Activated CD4-positive, alpha-beta T cell treated with anti-CD3 and anti-CD28 coated beads, Interleukin-2, amount 10 ng/mL, durations not matched to agents 24 days and 14 days (primary cell): Measurements from ENCODE around the gene DNAAF5. TPM values are rescaled to one million over a fixed set of nuclear protein-coding genes. Genes with fewer than 3 reads are reported as not detected.

ENCODE experiments used
- DNase-seq: peaks from one replicate; pipeline ENCODE4 v3.0.0; 2022
- H3K27ac Mint-ChIP-seq: one replicate; pipeline ENCODE4 v1.8.0; 2022; ENCODE audit warnings: mild to moderate bottlenecking, mixed read lengths
- H3K27me3 Mint-ChIP-seq: one replicate; pipeline ENCODE4 v1.8.0; 2022; ENCODE audit warnings: mixed read lengths
- H3K36me3 Mint-ChIP-seq: one replicate; pipeline ENCODE4 v1.8.0; 2022; ENCODE audit warnings: low read depth, mild to moderate bottlenecking, mixed read lengths
- H3K4me1 Mint-ChIP-seq: one replicate; pipeline ENCODE4 v1.8.0; 2021; ENCODE audit warnings: mixed read lengths
- H3K4me3 Mint-ChIP-seq: one replicate; pipeline ENCODE4 v1.8.0; 2022; ENCODE audit warnings: mild to moderate bottlenecking, moderate library complexity, mixed read lengths
- H3K9me3 Mint-ChIP-seq: one replicate; pipeline ENCODE4 v1.8.0; 2021; ENCODE audit warnings: mixed read lengths
- intact Hi-C: fragments of 100-400 bp; cut with micrococcal nuclease; formaldehyde crosslinking; loops from one replicate; pipeline ENCODE4 v1.15.1; 2023
- total RNA-seq: library from RNA; stranded (reverse); gene quantifications from 2 replicates; pipeline ENCODE4 v1.2.3, GENCODE V29; 2022

The DNAAF5 gene
- total RNA-seq, 1 donor from 2014 or later, result 50.6 TPM

GRCh38 chr7:696812-697551 lies 29.5 kb upstream of the DNAAF5 start:
- H3K27me3 Mint-ChIP-seq, result no peaks in the 10 kb centered on the region
- H3K4me3 Mint-ChIP-seq, result no peak overlapping the region
- H3K27ac Mint-ChIP-seq, result no peak overlapping the region
- no peaks in the 10 kb centered on the region for H3K4me1 Mint-ChIP-seq
- no peak for DNase-seq
- H3K36me3 Mint-ChIP-seq, result peaks cover 16% of the 10 kb centered on the region
- H3K9me3 Mint-ChIP-seq, result peaks cover 8% of the 10 kb centered on the region
- intact Hi-C loops, result no loop called here

GRCh38 chr7:698515-699475 lies 27.7 kb upstream of the DNAAF5 start:
- Mint-ChIP-seq H3K4me3 (no peak overlapping the region), H3K36me3 (peaks cover 18% of the 10 kb centered on the region), H3K4me1 (no peaks in the 10 kb centered on the region), H3K9me3 (peaks cover 12% of the 10 kb centered on the region), H3K27ac (no peak overlapping the region), H3K27me3 (no peaks in the 10 kb centered on the region)
- intact Hi-C loops, result no loop called here
- no peak for DNase-seq

- H3K27me3 Mint-ChIP-seq, result no peaks in the 10 kb centered on the region
- H3K4me1 Mint-ChIP-seq, result no peaks in the 10 kb centered on the region
Measured at GRCh38 chr7:699476-700170, 26.9 kb upstream of the DNAAF5 start.

GRCh38 chr7:701086-701671 lies 25.3 kb upstream of the DNAAF5 start:
- peaks cover 20% of the 10 kb centered on the region for H3K36me3 Mint-ChIP-seq
- DNase-seq, result no peak
- H3K27ac Mint-ChIP-seq, result no peak overlapping the region
- peaks cover 12% of the 10 kb centered on the region for H3K9me3 Mint-ChIP-seq
- intact Hi-C loops, result no loop called here
- no peak overlapping the region for H3K4me3 Mint-ChIP-seq
- no peaks in the 10 kb centered on the region for H3K27me3 Mint-ChIP-seq
- no peaks in the 10 kb centered on the region for H3K4me1 Mint-ChIP-seq

More at GRCh38 chr7:699476-700170, 26.9 kb upstream of the DNAAF5 start:
- no peak for DNase-seq
- Mint-ChIP-seq H3K9me3 (peaks cover 12% of the 10 kb centered on the region), H3K36me3 (peaks cover 20% of the 10 kb centered on the region), H3K4me3 (no peak overlapping the region), H3K27ac (no peak overlapping the region)
- intact Hi-C loops, result no loop called here

- no peak for DNase-seq
- Mint-ChIP-seq H3K36me3 (peaks cover 23% of the 10 kb centered on the region), H3K27ac (no peak overlapping the region), H3K4me1 (no peaks in the 10 kb centered on the region), H3K27me3 (no peaks in the 10 kb centered on the region), H3K4me3 (no peak overlapping the region), H3K9me3 (peaks cover 12% of the 10 kb centered on the region)
- intact Hi-C loops, result no loop called here
Measured at GRCh38 chr7:703049-703448, 23.4 kb upstream of the DNAAF5 start.

GRCh38 chr7:706721-707120 lies 19.8 kb upstream of the DNAAF5 start:
- no peak for DNase-seq
- H3K27ac Mint-ChIP-seq, result no peak overlapping the region
- H3K4me3 Mint-ChIP-seq, result no peak overlapping the region
- peaks cover 7% of the 10 kb centered on the region for H3K9me3 Mint-ChIP-seq
- H3K4me1 Mint-ChIP-seq, result no peaks in the 10 kb centered on the region
- H3K27me3 Mint-ChIP-seq, result no peaks in the 10 kb centered on the region
- H3K36me3 Mint-ChIP-seq, result peaks cover 26% of the 10 kb centered on the region
- intact Hi-C loops, result no loop called here

- H3K4me3 Mint-ChIP-seq, result no peak overlapping the region
- no peak for DNase-seq
- peaks cover 21% of the 10 kb centered on the region for H3K36me3 Mint-ChIP-seq
- H3K27ac Mint-ChIP-seq, result no peak overlapping the region
- H3K9me3 Mint-ChIP-seq, result peaks cover 3% of the 10 kb centered on the region
- intact Hi-C loops, result no loop called here
- H3K27me3 Mint-ChIP-seq, result no peaks in the 10 kb centered on the region
- no peaks in the 10 kb centered on the region for H3K4me1 Mint-ChIP-seq
Measured at GRCh38 chr7:707296-708000, 19.1 kb upstream of the DNAAF5 start.

GRCh38 chr7:710161-710560 lies 16.3 kb upstream of the DNAAF5 start:
- peak overlapping the region; percentile 18 for H3K4me3 Mint-ChIP-seq
- no peak overlapping the region for H3K27ac Mint-ChIP-seq
- no peaks in the 10 kb centered on the region for H3K9me3 Mint-ChIP-seq
- peaks cover 4% of the 10 kb centered on the region for H3K4me1 Mint-ChIP-seq
- peaks cover 8% of the 10 kb centered on the region for H3K27me3 Mint-ChIP-seq
- H3K36me3 Mint-ChIP-seq, result peaks cover 19% of the 10 kb centered on the region
- intact Hi-C loops, result no loop called here
- DNase-seq, result no peak

GRCh38 chr7:711093-711921 lies 15.2 kb upstream of the DNAAF5 start:
- H3K27me3 Mint-ChIP-seq, result peaks cover 8% of the 10 kb centered on the region
- peaks cover 19% of the 10 kb centered on the region for H3K36me3 Mint-ChIP-seq
- H3K27ac Mint-ChIP-seq, result no peak overlapping the region
- H3K9me3 Mint-ChIP-seq, result no peaks in the 10 kb centered on the region
- DNase-seq, result no peak
- intact Hi-C loops, result no loop called here
- H3K4me1 Mint-ChIP-seq, result peaks cover 4% of the 10 kb centered on the region
- H3K4me3 Mint-ChIP-seq, result peak overlapping the region; percentile 43

- no peak for DNase-seq
- Mint-ChIP-seq H3K27me3 (peaks cover 8% of the 10 kb centered on the region), H3K27ac (no peak overlapping the region), H3K4me1 (peaks cover 4% of the 10 kb centered on the region), H3K36me3 (peaks cover 19% of the 10 kb centered on the region), H3K4me3 (no peak overlapping the region), H3K9me3 (no peaks in the 10 kb centered on the region)
- intact Hi-C loops, result no loop called here
Measured at GRCh38 chr7:711922-712380, 14.5 kb upstream of the DNAAF5 start.

- Mint-ChIP-seq H3K27ac (no peak overlapping the region), H3K27me3 (peaks cover 8% of the 10 kb centered on the region), H3K4me1 (peaks cover 4% of the 10 kb centered on the region), H3K9me3 (no peaks in the 10 kb centered on the region), H3K4me3 (peak overlapping the region; percentile 51), H3K36me3 (peaks cover 15% of the 10 kb centered on the region)
- intact Hi-C loops, result no loop called here
- no peak for DNase-seq
Measured at GRCh38 chr7:712381-713138, 13.9 kb upstream of the DNAAF5 start.

- Mint-ChIP-seq H3K36me3 (peaks cover 13% of the 10 kb centered on the region), H3K27me3 (peaks cover 8% of the 10 kb centered on the region), H3K27ac (peak overlapping the region; percentile 68), H3K9me3 (no peaks in the 10 kb centered on the region), H3K4me3 (peak overlapping the region; percentile 51), H3K4me1 (peaks cover 4% of the 10 kb centered on the region)
- intact Hi-C loops, result no loop called here
- DNase-seq, result no peak
Measured at GRCh38 chr7:713139-713457, 13.4 kb upstream of the DNAAF5 start.
